GF-D8 (cell line): ENCODE data around the gene FRY.
"Not testable (repeated sequence)": the region's sequence is repeated elsewhere in the genome, so short reads cannot be mapped to it uniquely, and the experiment has no call there.

Experiments
- DNase-seq: peaks from one replicate; lab custom pipeline; 2025; lab: John Stamatoyannopoulos, UW

The FRY gene

GRCh38 chr13:32031025-32031814, at the start of gene FRY:
TSS of gene FRY (plus strand) at chr13:32031774. CDS start at chr13:32031796, 22 bp downstream.
- DNase-seq: peak; percentile 66

- DNase-seq: no peak
Observed at GRCh38 chr13:31982124-31982523, 49.5 kb upstream of the FRY start.

- peak; percentile 84 for DNase-seq
Observed at GRCh38 chr13:31982540-31982939, 49.0 kb upstream of the FRY start.

- DNase-seq: not testable (repeated sequence)
Observed at GRCh38 chr13:31983696-31984095, 47.9 kb upstream of the FRY start.

- DNase-seq: not testable (repeated sequence)
Observed at GRCh38 chr13:31984388-31984787, 47.2 kb upstream of the FRY start.

- DNase-seq: no peak
Observed at GRCh38 chr13:31986676-31987470, 44.7 kb upstream of the FRY start.

GRCh38 chr13:31987535-31988170, 43.9 kb upstream of the FRY start:
- DNase-seq: no peak

- not testable (repeated sequence) for DNase-seq
Observed at GRCh38 chr13:31994367-31994766, 37.2 kb upstream of the FRY start.

GRCh38 chr13:31996601-31997000, 35.0 kb upstream of the FRY start:
- no peak for DNase-seq

- DNase-seq: no peak
Observed at GRCh38 chr13:31997641-31998040, 33.9 kb upstream of the FRY start.

- DNase-seq: no peak
Observed at GRCh38 chr13:31998131-31998530, 33.4 kb upstream of the FRY start.

GRCh38 chr13:32000754-32001153, 30.8 kb upstream of the FRY start:
- DNase-seq: not testable (repeated sequence)

GRCh38 chr13:32001154-32001768, 30.3 kb upstream of the FRY start:
- DNase-seq: peak; percentile 66

- no peak for DNase-seq
Observed at GRCh38 chr13:32001769-32002168, 29.8 kb upstream of the FRY start.

- DNase-seq: no peak
Observed at GRCh38 chr13:32002873-32003272, 28.7 kb upstream of the FRY start.

GRCh38 chr13:32007494-32007893, 24.1 kb upstream of the FRY start:
- DNase-seq: no peak

- no peak for DNase-seq
Observed at GRCh38 chr13:32008518-32009175, 22.9 kb upstream of the FRY start.

- DNase-seq: no peak
Observed at GRCh38 chr13:32009362-32009761, 22.2 kb upstream of the FRY start.

- no peak for DNase-seq
Observed at GRCh38 chr13:32010136-32010535, 21.4 kb upstream of the FRY start.

GRCh38 chr13:32011971-32012370, 19.6 kb upstream of the FRY start:
- DNase-seq: no peak

- no peak for DNase-seq
Observed at GRCh38 chr13:32013181-32013580, 18.4 kb upstream of the FRY start.

- no peak for DNase-seq
Observed at GRCh38 chr13:32016119-32016518, 15.5 kb upstream of the FRY start.
